Effector memory CD4-positive, alpha-beta T cell (primary cell): ENCODE measurements around the gene OR7G1.
"Not testable (repeated sequence)": the region's sequence is repeated elsewhere in the genome, so short reads cannot be mapped to it uniquely, and the experiment has no call there.

ENCODE experiments used
- DNase-seq, 3 donors: peaks; one replicate each; pipeline ENCODE4 v3.0.0-alpha.2; 2020
- H3K27ac ChIP-seq: 2 replicates; pipeline ENCODE4 v1.7.0; 2013; ENCODE audit warnings: mild to moderate bottlenecking, low read length, moderate library complexity; ENCODE audit not compliant: insufficient read depth, poor library complexity, severe bottlenecking
- H3K27me3 ChIP-seq: replicated peaks from 2 replicates; pipeline ENCODE4 v1.7.0; 2013; ENCODE audit warnings: mild to moderate bottlenecking, low read length; ENCODE audit not compliant: insufficient read depth, control insufficient read depth, poor library complexity, severe bottlenecking
- H3K36me3 ChIP-seq: 2 replicates; pipeline ENCODE4 v1.7.0; 2013; ENCODE audit warnings: mild to moderate bottlenecking, low read length, moderate library complexity; ENCODE audit not compliant: control insufficient read depth, insufficient read depth
- H3K4me1 ChIP-seq: 2 replicates; pipeline ENCODE4 v1.7.0; 2013; ENCODE audit warnings: low read length, mild to moderate bottlenecking; ENCODE audit not compliant: control insufficient read depth, insufficient read depth, poor library complexity, severe bottlenecking
- H3K4me3 ChIP-seq: 2 replicates; pipeline ENCODE4 v1.7.0; 2013; ENCODE audit warnings: low read length, low read depth, mild to moderate bottlenecking; ENCODE audit not compliant: insufficient read depth, poor library complexity, severe bottlenecking
- H3K9me3 ChIP-seq: 2 replicates; pipeline ENCODE4 v1.7.0; 2013; ENCODE audit warnings: mild to moderate bottlenecking, low read length, moderate library complexity; ENCODE audit not compliant: control insufficient read depth

Gene OR7G1

DNA sequence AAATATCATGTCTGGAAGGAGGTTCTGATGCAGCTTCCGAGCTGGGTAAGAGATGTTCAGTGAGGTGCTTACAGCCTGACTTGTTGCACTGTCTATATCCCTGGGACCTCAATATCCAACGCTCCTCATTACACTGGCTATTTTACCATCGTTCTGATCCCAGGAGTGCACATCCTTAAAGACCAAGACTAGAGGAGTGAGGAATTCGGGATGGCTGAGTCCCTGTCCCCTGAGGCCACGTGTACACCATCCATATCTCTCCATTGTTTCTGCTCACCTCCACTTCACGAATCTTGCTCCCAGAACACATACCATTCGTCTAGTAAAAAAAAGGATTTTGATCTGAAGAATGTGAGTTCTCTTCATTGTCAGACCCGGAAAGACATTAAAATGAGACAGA is 8.2 kb downstream of the OR7G1 start, which contains the start of gene OR7G2:
Gene OR7G2 (minus strand): TSS at position 101 of the 400 bp plus-strand sequence. CDS start 4,232 bp downstream, outside the sequence.
- no peak within 1 kb of the TSS for H3K4me3 ChIP-seq
- no peaks in the 10 kb centered on the region for H3K27me3 ChIP-seq
- no peak for DNase-seq
- H3K9me3 ChIP-seq, result no peaks in the 10 kb centered on the region
- H3K36me3 ChIP-seq, result no peaks in the 10 kb centered on the region
- H3K4me1 ChIP-seq, result no peaks in the 10 kb centered on the region
- H3K27ac ChIP-seq, result no peak within 1 kb of the TSS

DNA sequence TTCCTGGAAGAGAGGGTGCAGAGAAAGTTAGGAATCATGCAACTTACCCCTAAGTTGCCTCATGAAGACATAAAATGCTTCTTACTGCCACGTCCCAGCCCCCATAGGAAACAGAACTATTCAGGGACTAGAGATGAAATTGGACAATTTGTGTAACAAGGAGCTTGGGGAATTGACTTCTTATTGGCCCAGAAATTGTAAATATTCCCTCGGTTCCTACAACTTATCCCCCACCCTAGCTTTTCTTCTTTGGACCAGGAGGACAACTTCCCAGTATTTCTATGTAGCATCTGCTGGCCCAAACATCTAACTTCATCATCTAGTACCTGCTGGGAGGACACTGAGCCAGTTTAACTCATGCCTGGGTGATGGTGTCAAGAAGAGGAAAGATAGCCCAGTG is 28.8 kb downstream of the OR7G1 start, which contains the start of gene OR1M1:
Gene OR1M1 (plus strand): TSS at position 301 of the 400 bp plus-strand sequence. CDS start 6,184 bp downstream, outside the sequence.
- H3K4me3 ChIP-seq, result no peak within 1 kb of the TSS
- no peak within 1 kb of the TSS for H3K27ac ChIP-seq
- no peaks in the 10 kb centered on the region for H3K27me3 ChIP-seq
- H3K4me1 ChIP-seq, result no peaks in the 10 kb centered on the region
- no peak for DNase-seq
- H3K9me3 ChIP-seq, result no peaks in the 10 kb centered on the region
- H3K36me3 ChIP-seq, result no peaks in the 10 kb centered on the region

DNA sequence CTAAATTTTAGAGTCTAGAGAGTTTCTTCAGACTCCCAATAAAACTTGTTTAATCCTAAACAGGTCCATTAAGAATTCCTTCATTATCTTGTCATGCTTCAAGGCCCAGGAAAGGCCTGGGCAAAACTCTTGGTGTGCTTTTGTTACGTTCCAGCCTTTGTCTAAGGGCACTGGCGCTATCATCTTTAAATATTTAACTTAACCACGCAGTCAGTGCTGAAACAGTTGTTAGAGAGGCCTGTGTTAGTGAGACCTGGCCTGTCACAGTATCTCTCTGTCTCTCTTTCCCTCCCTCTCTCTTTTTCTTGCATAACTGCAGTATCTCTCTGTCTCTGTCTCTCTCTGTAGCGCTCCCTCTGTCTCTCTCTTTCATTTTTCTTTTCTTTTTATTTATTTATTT is 36.9 kb downstream of the OR7G1 start:
- H3K4me3 ChIP-seq, result no peak overlapping the region
- DNase-seq, result no peak
- H3K27ac ChIP-seq, result no peak overlapping the region
- H3K4me1 ChIP-seq, result no peaks in the 10 kb centered on the region
- H3K9me3 ChIP-seq, result no peaks in the 10 kb centered on the region
- no peaks in the 10 kb centered on the region for H3K27me3 ChIP-seq
- no peaks in the 10 kb centered on the region for H3K36me3 ChIP-seq

DNA sequence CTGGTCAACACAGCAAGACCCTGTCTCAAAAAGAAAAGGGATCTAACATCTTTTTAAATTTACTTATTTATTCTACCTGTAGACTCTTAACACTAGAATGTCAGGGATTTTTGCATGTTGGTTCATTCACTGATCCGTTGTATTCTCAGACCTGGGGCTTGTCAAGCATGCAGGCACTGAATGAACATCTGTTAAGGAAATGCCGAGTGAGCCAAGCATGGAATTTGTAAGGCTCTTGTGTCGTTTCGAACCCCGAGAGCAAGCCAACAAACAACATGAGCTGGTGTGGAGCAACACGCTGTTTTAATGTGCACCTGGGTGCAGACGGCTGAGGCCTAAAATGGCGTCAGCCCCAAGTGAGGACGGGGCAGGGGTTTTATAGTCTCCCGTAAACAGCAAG is 38.7 kb downstream of the OR7G1 start:
- no peaks in the 10 kb centered on the region for H3K36me3 ChIP-seq
- no peak overlapping the region for H3K27ac ChIP-seq
- H3K27me3 ChIP-seq, result no peaks in the 10 kb centered on the region
- no peaks in the 10 kb centered on the region for H3K4me1 ChIP-seq
- no peak overlapping the region for H3K4me3 ChIP-seq
- no peak for DNase-seq
- H3K9me3 ChIP-seq, result no peaks in the 10 kb centered on the region

DNA sequence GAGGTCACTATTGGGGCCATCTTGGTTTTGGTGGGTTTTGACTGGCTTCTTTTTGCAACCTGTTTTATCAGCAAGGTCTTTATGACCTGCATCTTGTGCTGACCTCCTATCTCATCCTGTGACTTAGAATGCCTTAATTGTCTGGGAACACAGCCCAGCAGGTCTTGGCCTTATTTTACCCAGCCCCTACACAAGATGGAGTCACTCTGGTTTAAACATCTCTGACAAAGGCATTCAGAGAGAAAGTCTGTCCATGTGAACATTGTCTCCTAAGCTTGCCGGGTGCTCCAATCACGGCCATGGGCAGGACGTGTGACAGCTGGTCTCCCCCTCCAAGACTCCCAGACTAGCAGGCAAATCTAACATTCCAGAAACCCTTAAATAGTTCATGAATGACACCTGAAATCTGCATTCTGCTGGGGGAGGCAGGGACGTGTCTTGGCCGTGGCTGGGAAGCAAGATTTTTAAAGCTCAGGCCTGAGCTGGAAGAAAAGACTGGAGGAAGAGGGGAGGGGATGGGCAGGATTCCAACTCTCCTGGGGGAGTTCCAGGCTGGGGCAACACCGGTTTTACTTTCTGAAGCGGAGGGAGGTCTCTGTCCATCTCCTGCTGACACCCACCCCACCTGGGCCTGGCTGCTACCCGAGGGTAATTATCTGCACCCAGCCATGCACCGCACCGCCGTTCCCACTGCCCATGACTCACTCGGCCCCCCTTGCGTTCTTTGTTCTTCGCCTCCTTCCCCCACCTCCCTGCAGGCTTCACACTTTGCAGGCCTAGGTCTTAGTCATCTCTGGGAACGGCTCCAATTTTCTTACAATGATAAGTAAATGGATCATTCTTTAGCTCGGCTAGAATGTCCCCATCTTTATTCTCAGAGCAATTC is 40.3 kb downstream of the OR7G1 start:
- Histone ChIP-seq H3K36me3 (no peaks in the 10 kb centered on the region), H3K27me3 (no peaks in the 10 kb centered on the region), H3K4me3 (no peak overlapping the region), H3K27ac (no peak overlapping the region), H3K9me3 (no peaks in the 10 kb centered on the region), H3K4me1 (no peaks in the 10 kb centered on the region)
- no peak for DNase-seq

DNA sequence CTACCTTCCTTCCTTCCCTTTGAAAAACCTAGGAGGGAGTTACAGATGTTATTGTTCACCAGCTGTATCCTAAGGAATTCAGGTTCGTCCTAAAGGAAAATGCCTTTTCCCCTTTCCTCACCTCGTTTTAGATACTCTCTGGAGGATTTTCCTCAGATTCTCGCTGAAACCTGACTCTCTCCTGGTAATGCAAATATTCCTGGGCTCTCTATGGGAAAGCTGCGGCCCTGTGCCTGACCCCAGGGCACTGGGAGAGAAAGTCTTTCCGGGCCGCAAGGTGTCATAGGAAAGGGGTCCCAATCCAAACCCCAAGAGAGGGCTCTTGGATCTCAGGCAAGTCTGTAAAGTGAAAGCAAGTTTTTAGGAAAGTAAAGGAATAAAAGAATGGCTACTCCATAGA is 41.8 kb downstream of the OR7G1 start:
- no peak for DNase-seq
- no peak overlapping the region for H3K27ac ChIP-seq
- no peaks in the 10 kb centered on the region for H3K4me1 ChIP-seq
- no peaks in the 10 kb centered on the region for H3K36me3 ChIP-seq
- no peaks in the 10 kb centered on the region for H3K9me3 ChIP-seq
- H3K27me3 ChIP-seq, result no peaks in the 10 kb centered on the region
- no peak overlapping the region for H3K4me3 ChIP-seq

DNA sequence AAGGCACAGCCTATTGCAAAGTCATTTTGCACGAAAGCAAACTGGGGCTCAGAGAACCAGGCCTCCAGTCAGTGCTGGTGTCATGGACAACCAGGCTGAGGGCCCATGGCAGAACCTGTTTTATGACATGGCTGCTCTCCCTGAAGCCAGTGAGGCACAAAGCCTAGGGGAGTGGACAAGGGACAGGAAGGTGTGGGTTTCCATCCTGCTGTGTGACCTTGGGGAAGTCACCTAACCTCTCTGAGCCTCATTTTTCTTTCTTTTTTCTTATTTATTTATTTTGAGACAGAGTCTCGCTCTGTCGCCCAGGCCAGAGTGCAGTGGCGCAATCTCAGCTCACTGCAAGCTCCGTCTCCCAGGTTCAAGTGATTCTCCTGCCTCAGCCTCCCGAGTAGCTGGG is 43.8 kb downstream of the OR7G1 start:
- H3K27ac ChIP-seq, DNase-seq, H3K36me3 ChIP-seq, H3K9me3 ChIP-seq, H3K4me1 ChIP-seq, H3K4me3 ChIP-seq, H3K27me3 ChIP-seq: not testable (repeated sequence)

DNA sequence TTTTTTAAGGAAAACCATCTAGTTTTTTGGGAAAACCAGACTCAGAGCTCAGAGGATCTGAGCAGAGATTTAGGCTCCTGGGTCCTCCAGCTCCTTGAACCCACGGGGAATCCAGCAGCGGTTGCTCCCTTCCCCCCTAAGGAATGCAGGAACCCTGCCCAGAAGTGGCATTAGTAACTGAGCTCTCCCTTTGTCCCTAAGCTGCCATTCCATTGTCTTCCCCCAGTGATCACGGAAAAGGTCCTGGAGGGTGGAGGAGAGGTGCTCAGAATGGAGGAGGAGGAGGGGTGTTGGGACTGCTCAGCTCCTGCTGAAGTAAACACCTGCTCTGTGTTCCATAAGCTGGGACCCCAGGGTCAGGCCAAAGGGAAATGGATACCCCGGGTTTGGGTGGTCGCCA is 45.5 kb downstream of the OR7G1 start:
- DNase-seq, result no peak
- Histone ChIP-seq H3K36me3 (no peaks in the 10 kb centered on the region), H3K4me3 (no peak overlapping the region), H3K27ac (no peak overlapping the region), H3K27me3 (no peaks in the 10 kb centered on the region), H3K9me3 (no peaks in the 10 kb centered on the region), H3K4me1 (no peaks in the 10 kb centered on the region)

DNA sequence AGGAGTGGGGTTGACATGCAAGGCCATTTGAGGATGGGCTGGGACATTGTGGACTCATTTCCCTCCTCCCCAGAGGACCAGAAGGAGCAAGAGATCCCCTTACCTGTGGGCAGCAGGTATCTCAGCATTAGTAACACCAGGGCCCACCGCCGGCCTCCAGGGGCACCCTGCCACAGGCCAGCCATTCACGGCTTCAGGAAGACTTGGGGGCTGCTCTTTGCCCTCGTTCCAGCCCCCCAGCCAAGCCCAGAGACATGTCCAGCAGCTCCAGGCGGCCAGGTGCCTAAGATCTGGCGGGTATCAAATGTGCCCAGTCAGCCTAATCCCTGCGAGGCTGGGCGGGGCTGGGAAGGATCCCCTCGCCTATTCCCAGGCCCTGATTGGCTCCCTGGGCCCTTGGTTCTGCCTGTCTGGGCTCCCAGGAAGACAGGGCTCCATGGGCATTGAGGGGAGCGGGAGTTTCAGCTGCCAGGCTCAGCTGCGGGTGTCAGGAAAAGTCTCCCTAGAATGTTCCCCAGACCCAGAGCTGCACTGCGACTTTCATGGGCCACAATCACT is 50.0 kb downstream of the OR7G1 start:
- H3K27me3 ChIP-seq, result no peaks in the 10 kb centered on the region
- H3K4me1 ChIP-seq, result no peaks in the 10 kb centered on the region
- DNase-seq, result no peak
- no peak overlapping the region for H3K4me3 ChIP-seq
- no peaks in the 10 kb centered on the region for H3K36me3 ChIP-seq
- H3K9me3 ChIP-seq, result no peaks in the 10 kb centered on the region
- no peak overlapping the region for H3K27ac ChIP-seq
